Left hindlimb (tissue), 1 donor: ENCODE results near the gene ZNF234.
"Not testable (repeated sequence)": the region's sequence is repeated elsewhere in the genome, so short reads cannot be mapped to it uniquely, and the experiment has no call there.

ENCODE experiments used
- DNase-seq: peaks from one replicate; pipeline ENCODE4 v3.0.0-alpha.2; 2018

Gene ZNF234

GRCh38 chr19:44182145-44182544, 40.8 kb downstream of the ZNF234 start:
- DNase-seq: no peak

GRCh38 chr19:44190020-44190419, 48.7 kb downstream of the ZNF234 start:
- no peak for DNase-seq

GRCh38 chr19:44192127-44192526, 50.8 kb downstream of the ZNF234 start:
- no peak for DNase-seq

- DNase-seq: no peak
These were observed 55.4 kb downstream of the ZNF234 start for GRCh38 chr19:44196772-44197171.

- no peak for DNase-seq
These were observed 61.1 kb downstream of the ZNF234 start for GRCh38 chr19:44202470-44202869.

GRCh38 chr19:44202974-44203373, 61.6 kb downstream of the ZNF234 start:
- DNase-seq: no peak

GRCh38 chr19:44203877-44204276, 62.5 kb downstream of the ZNF234 start:
- not testable (repeated sequence) for DNase-seq

GRCh38 chr19:44204772-44205171, 63.4 kb downstream of the ZNF234 start:
- no peak for DNase-seq

GRCh38 chr19:44207126-44207803, 65.9 kb downstream of the ZNF234 start:
- peak; percentile 94 for DNase-seq
